Endothelial cell of umbilical vein (primary cell): ENCODE measurements around the gene DOK1. TPM values are rescaled to one million over a fixed set of nuclear protein-coding genes. Genes with fewer than 3 reads are reported as not detected.
A peak's percentile ranks its signal among the peaks of the same experiment; 100 is the strongest.

ENCODE experiments used
- BruUV-seq: library from RNA; stranded (reverse); fragments of 400-500 nt; replicated peaks from 2 replicates; lab custom pipeline; 2021; lab: Mats Ljungman, UMichigan
- CTCF ChIA-PET: fragments of 300-600, 350-600 bp; sonication (Branson Sonifier 250); formaldehyde crosslinking; loops from one replicate; lab custom pipeline; 2021; ENCODE audit warnings: antibody characterized with exemption, inconsistent platforms; lab: Charles Lee
- POLR2A ChIA-PET: fragments of 300-600, 350-600 bp; sonication (Branson Sonifier 250); formaldehyde crosslinking; loops from one replicate; lab custom pipeline; 2021; ENCODE audit warnings: antibody characterized with exemption, inconsistent platforms; lab: Charles Lee
- DNase-seq: peaks from one replicate; pipeline ENCODE4 v3.0.0-alpha.2; 2011; ENCODE audit warnings: low read depth, low spot score
- FAIRE-seq: peaks from 2 replicates; lab custom pipeline; 2011; peaks lifted over from hg19 to GRCh38; lab: Jason Lieb, UNC
- H2AFZ ChIP-seq: 2 replicates; pipeline ENCODE4 v1.6.0; 2012; ENCODE audit warnings: low read depth, low read length, control low read depth, inconsistent platforms
- H3K27ac ChIP-seq: 2 replicates; pipeline ENCODE4 v1.5.1; 2011; ENCODE audit warnings: low read depth, mild to moderate bottlenecking, control low read depth, low read length, moderate library complexity; ENCODE audit not compliant: insufficient read depth
- H3K27me3 ChIP-seq, 2 experiments: 2 replicates each; pipeline versions ENCODE4 v1.6.0 to v1.6.1; 2011; ENCODE audit warnings: low read length in 2 of 2, mixed read lengths in 1 of 2; ENCODE audit not compliant: control insufficient read depth in 2 of 2, insufficient read depth in 2 of 2
- H3K36me3 ChIP-seq, 2 experiments: 2 replicates in 1 of 2; 3 replicates in 1 of 2; pipeline ENCODE4 v1.5.1; 2011; ENCODE audit warnings: low read length in 2 of 2, mild to moderate bottlenecking in 1 of 2, moderate library complexity in 1 of 2; ENCODE audit not compliant: control insufficient read depth in 2 of 2, insufficient read depth in 2 of 2; ENCODE audit errors: extremely low read depth in 1 of 2
- H3K4me1 ChIP-seq: 3 replicates; pipeline ENCODE4 v1.5.1; 2011; ENCODE audit warnings: mild to moderate bottlenecking, low read length; ENCODE audit not compliant: control insufficient read depth, insufficient read depth; ENCODE audit errors: extremely low read depth
- H3K4me2 ChIP-seq: 2 replicates; pipeline ENCODE4 v1.6.1; 2011; ENCODE audit warnings: low read length, control low read depth, mixed read lengths; ENCODE audit not compliant: insufficient read depth
- H3K4me3 ChIP-seq, 3 experiments: fragments of 200-600 bp in 1 of 3; sonication (generic), shearing (Covaris generic) in 1 of 3; replicated peaks in 1 of 3; 2 replicates each; pipeline ENCODE4 v1.5.1; 2011 to 2016; ENCODE audit warnings: control low read depth in 3 of 3, low read length in 3 of 3, mild to moderate bottlenecking in 2 of 3, inconsistent platforms in 1 of 3, low read depth in 1 of 3, moderate library complexity in 1 of 3; ENCODE audit not compliant: insufficient read depth in 1 of 3
- H3K79me2 ChIP-seq: 2 replicates; pipeline ENCODE4 v1.6.0; 2012; ENCODE audit warnings: low read length, inconsistent platforms; ENCODE audit not compliant: control insufficient read depth, insufficient read depth
- H3K9ac ChIP-seq: replicated peaks from 2 replicates; pipeline ENCODE3; 2011; ENCODE audit warnings: low read length, control low read depth; ENCODE audit not compliant: insufficient read depth; ENCODE audit errors: extremely low read depth
- H3K9me1 ChIP-seq: replicated peaks from 3 replicates; pipeline ENCODE4 v1.6.0; 2011; ENCODE audit warnings: mild to moderate bottlenecking, low read length; ENCODE audit not compliant: control insufficient read depth, insufficient read depth; ENCODE audit errors: extremely low read depth
- H3K9me3 ChIP-seq: replicated peaks from 2 replicates; pipeline ENCODE4 v1.5.1; 2012; ENCODE audit warnings: low read length, inconsistent platforms; ENCODE audit not compliant: control insufficient read depth, insufficient read depth
- H4K20me1 ChIP-seq: replicated peaks from 2 replicates; pipeline ENCODE3; 2011; ENCODE audit warnings: mild to moderate bottlenecking, low read length; ENCODE audit not compliant: control insufficient read depth, insufficient read depth; ENCODE audit errors: extremely low read depth
- CTCF ChIP-seq, 2 donors: IDR thresholded peaks; 1 replicate in 1 of 2; 2 replicates in 1 of 2; pipeline ENCODE4 v1.5.1; 2011; ENCODE audit warnings: low read length in 2 of 2, mild to moderate bottlenecking in 2 of 2, moderate library complexity in 2 of 2, control low read depth in 1 of 2, inconsistent platforms in 1 of 2, low read depth in 1 of 2; ENCODE audit not compliant: insufficient read depth in 1 of 2; ENCODE audit errors: extremely low read depth in 1 of 2
- EZH2 ChIP-seq: IDR thresholded peaks from 2 replicates; pipeline ENCODE4 v1.6.1; 2012; ENCODE audit warnings: borderline replicate concordance, low read depth, mild to moderate bottlenecking, moderate library complexity, low read length, inconsistent platforms; ENCODE audit not compliant: severe bottlenecking
- FOS ChIP-seq: IDR thresholded peaks from 2 replicates; pipeline ENCODE4 v1.6.1; 2011; ENCODE audit warnings: mild to moderate bottlenecking, low read length, moderate library complexity, borderline replicate concordance; ENCODE audit not compliant: insufficient read depth
- GATA2 ChIP-seq: IDR thresholded peaks from 2 replicates; pipeline ENCODE4 v1.7.0; 2011; ENCODE audit warnings: low read depth, mild to moderate bottlenecking, moderate library complexity, mixed read lengths, low read length; ENCODE audit not compliant: insufficient read length, insufficient read depth
- JUN ChIP-seq: IDR thresholded peaks from 2 replicates; pipeline ENCODE4 v1.6.1; 2011; ENCODE audit warnings: borderline replicate concordance, low read depth; ENCODE audit not compliant: insufficient read length, insufficient read depth
- MYC ChIP-seq: IDR thresholded peaks from one replicate; pipeline ENCODE4 v1.6.1; 2011; ENCODE audit warnings: mild to moderate bottlenecking, low read depth, low read length
- POLR2A ChIP-seq: IDR thresholded peaks from 2 replicates; pipeline ENCODE4 v1.6.1; 2012; ENCODE audit warnings: low read depth, mild to moderate bottlenecking, control low read depth, low read length
- POLR2AphosphoS5 ChIP-seq: IDR thresholded peaks from 2 replicates; pipeline ENCODE4 v1.6.1; 2012; ENCODE audit warnings: low read depth, mild to moderate bottlenecking, control low read depth, low read length, moderate library complexity; ENCODE audit not compliant: insufficient read depth
- dilution Hi-C: fragments of 300-500 bp; cut with MboI; formaldehyde crosslinking; loops from one replicate; pipeline ENCODE4 v1.15.0; 2019; ENCODE audit warnings: low sequenced_read_pairs; ENCODE audit not compliant: extremely low pct_ligation_motif_present
- intact Hi-C: fragments of 100-400 bp; cut with micrococcal nuclease; formaldehyde crosslinking; loops from one replicate; pipeline ENCODE4 v1.10.0; 2022
- polyA plus RNA-seq, 4 experiments: library from polyadenylated mRNA; depleted of rRNA in 3 of 4; stranded (reverse) in 3 of 4; unstranded in 1 of 4; fragments of >200 nt; gene quantifications; 2 replicates each; pipeline versions ENCODE4 v1.2.1 to v1.2.3, GENCODE V29; 2011 to 2012; ENCODE audit warnings: missing spikeins in 1 of 4
- total RNA-seq: library from RNA; stranded (reverse); gene quantifications from 2 replicates; pipeline ENCODE4 v1.2.3, GENCODE V29; 2021
- TF ChIP-seq, protein P1 (sequence below): IDR thresholded peaks from 2 replicates; pipeline ENCODE4 v1.6.1; 2011; ENCODE audit not compliant: insufficient read depth, insufficient read length

Gene DOK1
- total and polyA plus RNA-seq, 2 donors (not counting 3 experiments of a cell fraction or from before 2014, with no cell fraction given) = 10.4 to 12.7 TPM

DNA sequence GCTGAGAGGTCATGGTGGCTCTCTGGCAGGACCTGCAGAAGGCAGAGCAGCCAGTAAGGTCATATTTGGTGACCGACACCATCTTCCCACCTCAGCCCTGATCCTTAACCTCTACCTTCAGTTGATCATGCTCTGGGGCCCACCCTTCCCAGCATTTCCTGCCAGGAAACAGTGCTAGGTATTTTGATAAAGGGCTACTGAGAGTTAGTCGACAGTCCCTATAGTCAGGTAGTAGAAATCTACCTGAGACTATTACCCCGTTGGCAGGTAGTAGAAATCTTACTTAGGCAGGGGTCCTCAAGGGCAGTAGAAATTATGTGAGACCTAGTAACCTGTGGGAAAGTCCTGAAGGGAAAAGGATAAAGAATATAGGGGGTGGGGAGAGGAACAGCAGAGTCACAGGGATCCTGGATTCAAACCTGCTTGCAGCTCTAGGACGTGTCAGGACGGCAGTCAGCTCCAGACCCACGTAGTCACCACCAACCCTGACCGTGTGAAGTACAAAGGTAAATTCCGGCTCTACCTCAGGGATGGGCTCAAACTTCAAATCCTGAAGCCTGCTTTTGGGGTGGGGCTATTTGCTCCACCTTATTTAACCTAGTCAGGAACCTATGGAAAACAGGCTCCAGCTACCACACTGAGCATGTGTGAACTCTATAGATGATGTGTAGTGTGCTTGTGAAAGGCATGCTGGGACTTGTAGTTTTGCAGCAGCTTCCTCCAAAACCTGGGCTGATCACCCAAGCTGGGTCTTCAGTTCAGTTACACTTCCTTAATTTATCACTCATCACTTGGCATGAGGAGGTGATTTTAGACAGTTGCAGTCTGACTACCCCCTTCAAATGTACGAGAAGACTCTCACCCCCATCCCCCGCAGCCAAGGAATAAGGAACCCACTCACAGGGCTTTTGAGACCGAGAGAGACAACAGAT lies 28.5 kb upstream of the DOK1 start, which contains the start of gene DQX1:
Gene DQX1, minus strand, starts transcription at position 515 of the 932 bp plus-strand sequence. Its CDS starts 502 bp downstream, at position 13.
- Histone ChIP-seq H3K9me1 (no peaks in the 10 kb centered on the region), H3K4me1 (peaks cover 15% of the 10 kb centered on the region), H3K4me3 (no peak within 1 kb of the TSS), H3K9ac (no peak within 1 kb of the TSS), H3K4me2 (no peak within 1 kb of the TSS), H3K9me3 (no peaks in the 10 kb centered on the region), H3K27ac (no peak within 1 kb of the TSS), H3K27me3 (peaks cover 4 to 6% of the 10 kb centered on the region in 2 experiments), H3K79me2 (peaks cover 19% of the 10 kb centered on the region), H4K20me1 (no peaks in the 10 kb centered on the region), H2AFZ (no peak within 1 kb of the TSS), H3K36me3 (peaks cover 6 to 16% of the 10 kb centered on the region in 2 experiments)
- FAIRE-seq = peak; percentile 60
- dilution Hi-C loops = no loop called here
- peak; percentile 28 for DNase-seq
- peak; percentile 14 for TF ChIP-seq POLR2AphosphoS5
- TF ChIP-seq, protein P1, sequence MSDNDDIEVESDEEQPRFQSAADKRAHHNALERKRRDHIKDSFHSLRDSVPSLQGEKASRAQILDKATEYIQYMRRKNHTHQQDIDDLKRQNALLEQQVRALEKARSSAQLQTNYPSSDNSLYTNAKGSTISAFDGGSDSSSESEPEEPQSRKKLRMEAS = no peak
- ChIA-PET POLR2A (interaction anchor here (0.5 to 0.9 kb wide), 2 partner anchors 12 to 22 kb away, joined by 3 to 4 read pairs; partner anchors contain the start of gene TLX2), CTCF (interaction anchor here (0.8 to 1.2 kb wide), 3 partner anchors 8 to 43 kb away, joined by 3 to 7 read pairs (median 3); partner anchors contain the start of genes CCDC142 and TTC31)
- intact Hi-C loops = no loop called here
- no TSS peak for BruUV-seq

- Histone ChIP-seq H3K9me1 (no peaks in the 10 kb centered on the region), H3K36me3 (peaks cover 6 to 16% of the 10 kb centered on the region in 2 experiments), H3K4me2 (no peak overlapping the region), H3K9me3 (no peaks in the 10 kb centered on the region), H3K4me3 (no peak overlapping the region), H3K9ac (no peak overlapping the region), H3K27me3 (peaks cover 4 to 5% of the 10 kb centered on the region in 2 experiments), H2AFZ (no peak overlapping the region), H3K79me2 (peaks cover 19% of the 10 kb centered on the region), H4K20me1 (no peaks in the 10 kb centered on the region), H3K4me1 (peaks cover 20% of the 10 kb centered on the region), H3K27ac (no peak overlapping the region)
- no peak for DNase-seq
- no peak for FAIRE-seq
- no TSS peak for BruUV-seq
- POLR2A ChIA-PET = interaction anchor here (0.9 kb wide), 1 partner anchor 23 kb away, joined by 4 read pairs; no protein-coding TSS in a partner anchor
- CTCF ChIA-PET = interaction anchor here (1.1 to 1.2 kb wide), 2 partner anchors 18 to 44 kb away, joined by 3 to 7 read pairs; partner anchors contain the start of genes CCDC142 and TTC31
- intact Hi-C loops (no loop called here), dilution Hi-C loops (no loop called here)
- no peak for TF ChIP-seq POLR2A
- no peak for TF ChIP-seq CTCF (IDR thresholded peaks at IDR 0.05; ENCODE audit: extremely low read depth in 1 of 2, insufficient read depth in 1 of 2, low read depth in 1 of 2, low read length in 2 of 2)
- TF ChIP-seq POLR2AphosphoS5 = no peak
- TF ChIP-seq, protein P1 = no peak
- no peak for TF ChIP-seq GATA2
- TF ChIP-seq EZH2 = no peak
- no peak for TF ChIP-seq JUN
- no peak for TF ChIP-seq FOS
- no peak for TF ChIP-seq MYC
Measured at GRCh38 chr2:74526649-74527230, 27.8 kb upstream of the DOK1 start.
